Endothelial cell (in vitro differentiated cells): ENCODE results near the gene TCHHL1. TPM values are rescaled to one million over a fixed set of nuclear protein-coding genes. Genes with fewer than 3 reads are reported as not detected.
A peak's percentile ranks its signal among the peaks of the same experiment; 100 is the strongest.

Experiments used
- DNase-seq: peaks from one replicate; pipeline ENCODE4 v3.0.0; 2021; ENCODE audit warnings: low spot score
- H3K27ac Mint-ChIP-seq: one replicate; pipeline ENCODE4 v1.8.0; 2021; ENCODE audit warnings: mixed read lengths, inconsistent platforms; ENCODE audit not compliant: unreplicated experiment
- H3K27me3 Mint-ChIP-seq: one replicate; pipeline ENCODE4 v1.8.0; 2021; ENCODE audit warnings: mild to moderate bottlenecking, moderate library complexity, mixed read lengths, inconsistent platforms; ENCODE audit not compliant: unreplicated experiment
- H3K36me3 Mint-ChIP-seq: one replicate; pipeline ENCODE4 v1.8.0; 2021; ENCODE audit warnings: mild to moderate bottlenecking, low read depth, mixed read lengths, inconsistent platforms; ENCODE audit not compliant: unreplicated experiment
- H3K4me1 Mint-ChIP-seq: one replicate; pipeline ENCODE4 v1.8.0; 2021; ENCODE audit warnings: mild to moderate bottlenecking, mixed read lengths, inconsistent platforms; ENCODE audit not compliant: unreplicated experiment
- H3K4me3 Mint-ChIP-seq: one replicate; pipeline ENCODE4 v1.8.0; 2021; ENCODE audit warnings: mild to moderate bottlenecking, mixed read lengths, inconsistent platforms; ENCODE audit not compliant: unreplicated experiment
- H3K9me3 Mint-ChIP-seq: one replicate; pipeline ENCODE4 v1.8.0; 2021; ENCODE audit warnings: mixed read lengths, inconsistent platforms; ENCODE audit not compliant: unreplicated experiment
- CTCF ChIP-seq: fragments of 200-600 bp; sonication (generic); IDR thresholded peaks from one replicate; pipeline ENCODE4 v1.5.0; 2021; ENCODE audit warnings: antibody characterized with exemption; ENCODE audit not compliant: unreplicated experiment
- total RNA-seq: library from RNA; stranded (reverse); fragmentation: NEBNext Ultra II Directional; extraction: Animal tissue kit (Norgen Biotek cat#: 25700); gene quantifications from one replicate; pipeline ENCODE4 v1.2.1, GENCODE V29; 2021; ENCODE audit not compliant: unreplicated experiment

The TCHHL1 gene
- total RNA-seq, 1 donor from 2014 or later = not detected

DNA sequence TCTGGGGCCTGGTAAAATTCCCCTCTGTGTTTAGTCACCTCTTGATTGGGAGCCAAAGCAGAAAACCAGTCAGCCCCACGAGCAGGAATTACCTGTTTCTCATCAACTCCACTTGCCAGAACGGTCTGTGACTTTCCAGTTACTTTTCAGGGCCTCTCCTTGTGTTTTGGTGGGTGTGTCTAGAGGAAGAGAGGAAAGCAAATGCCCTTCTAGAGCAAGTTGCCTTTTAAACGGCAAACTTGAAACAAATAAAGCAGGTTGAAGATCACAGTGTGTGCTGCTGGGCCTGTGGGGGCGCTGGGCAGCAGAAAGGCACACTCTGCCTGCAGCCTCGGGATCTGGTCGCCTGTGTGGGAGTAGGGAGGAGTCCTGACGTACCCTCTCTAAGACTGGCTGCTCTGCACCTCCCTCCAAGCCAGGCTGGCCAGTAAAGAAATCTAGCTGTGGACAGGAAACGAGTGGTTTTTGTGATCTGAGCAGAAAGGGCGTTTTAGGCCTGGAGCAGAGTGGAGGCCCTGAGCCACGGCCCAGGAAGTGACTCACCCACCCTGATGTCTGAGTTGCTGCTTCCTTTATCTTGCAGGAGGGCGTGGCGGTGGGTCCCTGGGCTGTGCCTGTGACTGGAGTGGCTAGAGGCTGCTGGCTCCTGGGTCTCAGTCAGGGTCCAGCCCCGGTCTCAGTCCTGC is 41.0 kb downstream of the TCHHL1 start:
- Mint-ChIP-seq H3K27me3 (peaks cover 3% of the 10 kb centered on the region), H3K27ac (peak overlapping the region; percentile 95), H3K9me3 (no peaks in the 10 kb centered on the region), H3K4me1 (peaks cover 24% of the 10 kb centered on the region), H3K4me3 (peak overlapping the region; percentile 71), H3K36me3 (no peaks in the 10 kb centered on the region)
- peak; percentile 31 for TF ChIP-seq CTCF
- peak; percentile 77 for DNase-seq

DNA sequence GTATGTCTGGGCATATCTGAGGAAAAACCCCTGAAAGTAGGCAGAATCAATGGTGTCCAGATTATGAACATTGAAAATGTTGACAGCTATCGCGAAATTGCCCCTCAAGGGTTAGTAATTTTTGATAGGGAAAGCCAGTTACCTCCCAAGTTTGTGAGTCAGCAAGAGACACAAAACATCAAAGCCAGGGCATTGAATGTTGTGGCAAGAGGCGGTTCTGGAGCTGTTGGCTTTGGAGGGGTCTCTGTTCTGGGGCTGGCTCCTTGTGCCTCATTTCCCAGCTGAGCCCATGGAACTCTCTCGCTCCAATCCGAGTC is 41.5 kb downstream of the TCHHL1 start:
- Mint-ChIP-seq H3K4me1 (peaks cover 24% of the 10 kb centered on the region), H3K27ac (peak overlapping the region; percentile 95), H3K9me3 (no peaks in the 10 kb centered on the region), H3K27me3 (peaks cover 3% of the 10 kb centered on the region), H3K36me3 (no peaks in the 10 kb centered on the region), H3K4me3 (no peak overlapping the region)
- no peak for DNase-seq
- no peak for TF ChIP-seq CTCF

GRCh38 chr1:152044386-152044785 is 44.5 kb downstream of the TCHHL1 start:
- peaks cover 1% of the 10 kb centered on the region for H3K27me3 Mint-ChIP-seq
- no peak overlapping the region for H3K27ac Mint-ChIP-seq
- H3K4me1 Mint-ChIP-seq = peaks cover 24% of the 10 kb centered on the region
- H3K9me3 Mint-ChIP-seq = no peaks in the 10 kb centered on the region
- no peak overlapping the region for H3K4me3 Mint-ChIP-seq
- no peak for TF ChIP-seq CTCF
- DNase-seq = no peak
- no peaks in the 10 kb centered on the region for H3K36me3 Mint-ChIP-seq

- no peak for DNase-seq
- Mint-ChIP-seq H3K27me3 (peaks cover 1% of the 10 kb centered on the region), H3K27ac (no peak overlapping the region), H3K4me1 (peaks cover 24% of the 10 kb centered on the region), H3K36me3 (no peaks in the 10 kb centered on the region), H3K4me3 (no peak overlapping the region), H3K9me3 (no peaks in the 10 kb centered on the region)
- TF ChIP-seq CTCF = no peak
Observed at GRCh38 chr1:152043870-152044269, 45.0 kb downstream of the TCHHL1 start.

GRCh38 chr1:152042030-152042429 is 46.8 kb downstream of the TCHHL1 start:
- no peak overlapping the region for H3K4me3 Mint-ChIP-seq
- no peak overlapping the region for H3K27ac Mint-ChIP-seq

More at GRCh38 chr1:152042030-152042429, 46.8 kb downstream of the TCHHL1 start:
- Mint-ChIP-seq H3K4me1 (peaks cover 21% of the 10 kb centered on the region), H3K27me3 (peaks cover 1% of the 10 kb centered on the region), H3K36me3 (no peaks in the 10 kb centered on the region), H3K9me3 (no peaks in the 10 kb centered on the region)
- DNase-seq = no peak
- TF ChIP-seq CTCF = no peak
